SU-DHL-6 (cell line): ENCODE measurements around the gene KIAA1958.
A peak's percentile ranks its signal among the peaks of the same experiment; 100 is the strongest.

Source experiments
- H2AFZ ChIP-seq: fragments of 200-600 bp; sonication (generic); 2 replicates; pipeline ENCODE4 v1.6.1; 2014; ENCODE audit warnings: low read depth, mild to moderate bottlenecking, moderate library complexity, mixed read lengths, antibody characterized with exemption, low read length; ENCODE audit not compliant: severe bottlenecking
- H3F3A ChIP-seq: fragments of 200-600 bp; shearing (Covaris generic); 2 replicates; pipeline ENCODE4 v1.6.0; 2016; ENCODE audit warnings: antibody characterized with exemption, mild to moderate bottlenecking; ENCODE audit not compliant: insufficient read depth
- H3K27ac ChIP-seq: fragments of 200-600 bp; sonication (generic); 2 replicates; pipeline ENCODE4 v1.5.1; 2016; ENCODE audit warnings: low read depth, mild to moderate bottlenecking, low read length, moderate library complexity, mixed read lengths
- H3K27me3 ChIP-seq: fragments of 200-600 bp; sonication (generic), shearing (Covaris generic); 2 replicates; pipeline ENCODE4 v1.6.0; 2014; ENCODE audit warnings: mild to moderate bottlenecking, low read length
- H3K36me3 ChIP-seq: fragments of 200-600 bp; sonication (generic); 2 replicates; pipeline ENCODE4 v1.6.1; 2014; ENCODE audit warnings: mild to moderate bottlenecking, low read length, mixed read lengths
- H3K4me2 ChIP-seq: fragments of 300-600, 200-600 bp; shearing (Covaris generic), sonication (generic); 2 replicates; pipeline ENCODE4 v1.6.0; 2014; ENCODE audit warnings: low read length, low read depth, mild to moderate bottlenecking; ENCODE audit not compliant: poor library complexity, severe bottlenecking
- H3K4me3 ChIP-seq: fragments of 200-600 bp; sonication (generic); 2 replicates; pipeline ENCODE4 v1.5.1; 2014; ENCODE audit warnings: antibody characterized with exemption, low read length, mild to moderate bottlenecking, mixed read lengths; ENCODE audit not compliant: insufficient read depth, poor library complexity, severe bottlenecking
- H3K79me2 ChIP-seq: fragments of 200-600 bp; sonication (generic); 2 replicates; pipeline ENCODE4 v1.6.1; 2014; ENCODE audit warnings: mild to moderate bottlenecking, low read length, moderate library complexity; ENCODE audit not compliant: insufficient read depth
- H3K9ac ChIP-seq: fragments of 200-600 bp; sonication (generic); 2 replicates; pipeline ENCODE4 v1.7.0; 2014; ENCODE audit warnings: mild to moderate bottlenecking, low read length
- H3K9me2 ChIP-seq: fragments of 200-600 bp; sonication (generic); replicated peaks from 2 replicates; pipeline ENCODE4 v1.6.1; 2014; ENCODE audit warnings: low read length; ENCODE audit not compliant: insufficient read depth
- H3K9me3 ChIP-seq: fragments of 200-600 bp; sonication (generic); 2 replicates; pipeline ENCODE4 v1.6.1; 2014; ENCODE audit warnings: low read length, mixed read lengths; ENCODE audit not compliant: insufficient read depth
- H4K20me1 ChIP-seq: fragments of 200-600 bp; sonication (generic); 2 replicates; pipeline ENCODE4 v1.6.1; 2014; ENCODE audit warnings: low read depth, mild to moderate bottlenecking, antibody characterized with exemption, low read length, moderate library complexity, mixed read lengths
- EZH2phosphoT487 ChIP-seq: fragments of 200-600 bp; sonication (generic), shearing (Covaris generic); conservative IDR thresholded peaks from 2 replicates; pipeline ENCODE4 v1.6.1; 2018; ENCODE audit warnings: mild to moderate bottlenecking, antibody characterized with exemption, low read length, moderate library complexity, mixed read lengths
- TF ChIP-seq, protein P1 (sequence below): fragments of 200-600 bp; sonication (generic); IDR thresholded peaks from one replicate; pipeline ENCODE4 v1.5.1; 2017; ENCODE audit warnings: antibody characterized with exemption, mild to moderate bottlenecking, low read length, moderate library complexity; ENCODE audit not compliant: insufficient read depth, poor library complexity, severe bottlenecking

The KIAA1958 gene

DNA sequence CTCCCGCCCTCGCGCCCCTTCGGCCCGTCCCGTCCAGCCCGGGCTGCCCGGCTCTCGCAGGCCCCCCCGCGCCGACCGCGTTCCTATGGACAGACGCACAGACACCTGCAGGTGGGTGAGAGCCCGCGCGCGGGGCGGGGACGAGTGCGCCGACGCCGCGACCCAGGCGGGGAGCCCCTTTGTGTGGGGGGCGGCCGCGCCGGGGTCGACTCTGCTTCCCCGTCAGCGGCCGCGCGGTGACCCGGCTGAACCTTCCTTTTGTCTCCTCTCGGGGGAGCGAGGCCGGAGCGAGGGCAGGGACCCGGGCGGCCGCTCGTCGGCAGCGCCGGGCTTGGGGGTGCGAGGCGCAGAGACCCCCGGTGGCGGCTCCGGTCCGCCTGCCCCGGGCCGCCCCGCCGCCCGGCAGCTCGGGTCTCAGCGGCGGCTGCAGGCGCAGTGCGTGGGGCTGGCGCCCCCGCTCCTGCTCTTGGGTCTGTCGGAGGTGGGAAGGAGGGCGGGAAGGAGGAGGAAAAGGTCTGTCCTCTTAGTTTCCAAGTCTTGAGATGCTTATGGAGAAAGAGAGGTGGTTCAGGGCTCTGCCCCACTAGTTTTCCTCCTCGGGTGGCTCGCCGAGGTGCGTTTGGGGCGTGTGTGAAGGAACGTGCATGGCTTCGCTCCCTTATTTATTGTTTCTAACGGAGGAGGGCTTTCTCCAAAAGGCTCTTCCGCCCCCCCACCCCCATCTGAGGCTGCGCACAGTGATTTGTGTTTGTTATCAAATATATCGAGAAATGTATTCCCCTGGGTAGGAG, 576 bp downstream of the KIAA1958 start:
- peak overlapping the region; percentile 67 for H3K27ac ChIP-seq
- H3K4me3 ChIP-seq: peak overlapping the region; percentile 97
- H3K36me3 ChIP-seq: no peaks in the 10 kb centered on the region
- no peaks in the 10 kb centered on the region for H3F3A ChIP-seq
- H4K20me1 ChIP-seq: no peaks in the 10 kb centered on the region
- H3K27me3 ChIP-seq: no peaks in the 10 kb centered on the region
- peak overlapping the region; percentile 82 for H2AFZ ChIP-seq
- H3K9ac ChIP-seq: peak overlapping the region; percentile 88
- no peaks in the 10 kb centered on the region for H3K9me3 ChIP-seq
- peak overlapping the region; percentile 82 for H3K4me2 ChIP-seq
- TF ChIP-seq EZH2phosphoT487: no peak
- TF ChIP-seq, protein P1, sequence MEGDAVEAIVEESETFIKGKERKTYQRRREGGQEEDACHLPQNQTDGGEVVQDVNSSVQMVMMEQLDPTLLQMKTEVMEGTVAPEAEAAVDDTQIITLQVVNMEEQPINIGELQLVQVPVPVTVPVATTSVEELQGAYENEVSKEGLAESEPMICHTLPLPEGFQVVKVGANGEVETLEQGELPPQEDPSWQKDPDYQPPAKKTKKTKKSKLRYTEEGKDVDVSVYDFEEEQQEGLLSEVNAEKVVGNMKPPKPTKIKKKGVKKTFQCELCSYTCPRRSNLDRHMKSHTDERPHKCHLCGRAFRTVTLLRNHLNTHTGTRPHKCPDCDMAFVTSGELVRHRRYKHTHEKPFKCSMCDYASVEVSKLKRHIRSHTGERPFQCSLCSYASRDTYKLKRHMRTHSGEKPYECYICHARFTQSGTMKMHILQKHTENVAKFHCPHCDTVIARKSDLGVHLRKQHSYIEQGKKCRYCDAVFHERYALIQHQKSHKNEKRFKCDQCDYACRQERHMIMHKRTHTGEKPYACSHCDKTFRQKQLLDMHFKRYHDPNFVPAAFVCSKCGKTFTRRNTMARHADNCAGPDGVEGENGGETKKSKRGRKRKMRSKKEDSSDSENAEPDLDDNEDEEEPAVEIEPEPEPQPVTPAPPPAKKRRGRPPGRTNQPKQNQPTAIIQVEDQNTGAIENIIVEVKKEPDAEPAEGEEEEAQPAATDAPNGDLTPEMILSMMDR: no peak
- H3K9me2 ChIP-seq: no peaks in the 10 kb centered on the region
- peaks cover 51% of the 10 kb centered on the region for H3K79me2 ChIP-seq

- Histone ChIP-seq H3K4me2 (peak overlapping the region; percentile 82), H3K27ac (0 out of 2 replicates have a peak overlapping the region, but pooled peaks have one; percentile 67), H3K9me3 (no peaks in the 10 kb centered on the region), H3F3A (no peaks in the 10 kb centered on the region), H3K27me3 (no peaks in the 10 kb centered on the region), H3K36me3 (peaks cover under 1% of the 10 kb centered on the region; the same call in 1 of the 2 replicates), H3K4me3 (peak overlapping the region; percentile 97), H4K20me1 (no peaks in the 10 kb centered on the region), H3K79me2 (peaks cover 56% of the 10 kb centered on the region), H2AFZ (peak overlapping the region; percentile 82), H3K9ac (peak overlapping the region; percentile 88), H3K9me2 (no peaks in the 10 kb centered on the region)
- TF ChIP-seq, protein P1: no peak
- no peak for TF ChIP-seq EZH2phosphoT487
Observed at GRCh38 chr9:112487799-112488340, 1.2 kb downstream of the KIAA1958 start.

DNA sequence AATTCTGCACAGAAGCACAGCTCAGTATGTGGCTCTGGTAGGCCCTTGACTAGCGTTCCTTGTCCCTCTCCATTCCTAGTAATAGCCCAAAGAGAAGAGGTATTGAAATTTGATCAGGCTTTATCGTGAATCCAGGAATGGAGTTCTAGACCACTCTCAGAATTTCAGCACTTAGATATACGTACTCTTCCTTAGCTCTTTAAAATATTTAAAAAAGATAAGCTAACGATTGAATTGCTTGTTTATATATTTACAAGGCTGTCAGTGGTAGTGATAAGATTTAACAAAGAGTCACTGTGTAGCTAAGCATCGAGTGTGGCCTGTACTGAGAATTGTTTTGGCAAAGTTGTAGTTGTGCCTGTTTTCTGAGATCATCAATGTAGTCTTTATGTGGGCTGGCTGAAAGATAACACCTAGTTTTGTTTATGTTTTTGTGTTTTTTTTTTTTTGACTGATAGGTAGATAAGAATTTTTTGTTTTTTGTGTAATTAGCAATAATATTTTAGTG, 2.5 kb downstream of the KIAA1958 start:
- no peaks in the 10 kb centered on the region for H3K27me3 ChIP-seq
- H3K36me3 ChIP-seq: peaks cover 13% of the 10 kb centered on the region
- H3K79me2 ChIP-seq: peaks cover 69% of the 10 kb centered on the region
- no peak overlapping the region for H3K9ac ChIP-seq
- peaks cover 4% of the 10 kb centered on the region; the same call in 1 of the 2 replicates for H3K9me3 ChIP-seq
- no peak overlapping the region for H3K4me3 ChIP-seq
- no peak overlapping the region for H2AFZ ChIP-seq
- H3F3A ChIP-seq: no peaks in the 10 kb centered on the region
- H3K27ac ChIP-seq: no peak overlapping the region
- H4K20me1 ChIP-seq: no peaks in the 10 kb centered on the region
- H3K9me2 ChIP-seq: no peaks in the 10 kb centered on the region
- peak overlapping the region; percentile 82 for H3K4me2 ChIP-seq
- no peak for TF ChIP-seq EZH2phosphoT487
- TF ChIP-seq, protein P1: no peak
